ENCODE results near the gene TMEM119. TPM values are rescaled to one million over a fixed set of nuclear protein-coding genes. Genes with fewer than 3 reads are reported as not detected.

Gene TMEM119
- total RNA-seq, 1 experiment from 2014 or later = not detected

DNA sequence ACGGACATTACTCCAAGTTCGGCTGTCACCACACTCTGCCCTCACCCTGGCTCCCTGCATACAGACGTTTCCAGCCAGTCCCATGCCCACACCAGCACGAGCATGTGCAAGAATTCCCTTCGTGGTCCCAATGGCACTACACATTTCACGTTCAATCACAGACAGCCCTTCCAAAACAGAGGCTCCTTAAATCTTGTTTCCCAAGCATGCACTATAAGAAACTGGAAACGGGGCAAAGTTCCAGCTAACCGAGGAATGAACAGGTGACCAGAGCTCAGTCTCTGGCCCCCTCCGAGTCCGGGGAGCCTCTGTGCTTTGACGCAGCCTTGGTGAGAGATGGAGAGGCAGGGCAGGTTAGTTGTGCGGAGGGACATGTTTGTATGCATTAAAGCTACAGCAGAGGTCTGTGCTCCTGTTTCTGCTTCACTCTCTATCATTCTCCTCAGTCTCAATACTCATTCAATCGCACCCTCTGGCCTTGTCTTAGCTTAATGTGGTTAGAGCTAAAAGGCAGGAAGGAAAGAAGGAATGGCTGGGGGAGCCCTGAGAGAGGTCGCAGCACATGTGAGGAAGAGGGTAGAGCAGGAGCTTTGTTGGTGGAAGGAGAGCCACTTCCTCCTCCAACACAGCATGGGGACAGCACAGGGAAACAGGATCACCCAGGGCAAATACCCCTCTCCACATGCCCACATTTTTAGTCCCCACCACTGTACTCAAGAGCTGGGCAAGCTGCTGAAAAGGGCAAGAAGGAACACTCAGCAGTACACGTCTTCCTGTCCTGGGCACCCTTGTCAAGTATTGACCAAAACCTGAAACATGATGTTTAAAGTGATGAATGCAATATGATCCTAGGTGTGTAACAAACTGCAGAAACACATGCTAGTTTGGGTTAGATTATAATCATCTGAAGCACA lies 48.1 kb upstream of the TMEM119 start:
- Mint-ChIP-seq H3K4me3 (ENCODE audit: unreplicated experiment) (no peak overlapping the region), H3K9me3 (ENCODE audit: unreplicated experiment) (no peaks in the 10 kb centered on the region), H3K4me1 (ENCODE audit: low read depth, unreplicated experiment) (peaks cover 7% of the 10 kb centered on the region), H3K36me3 (ENCODE audit: insufficient read depth, unreplicated experiment) (peaks cover 80% of the 10 kb centered on the region), H3K27ac (ENCODE audit: unreplicated experiment) (no peak overlapping the region), H3K27me3 (ENCODE audit: insufficient read depth, unreplicated experiment) (no peaks in the 10 kb centered on the region)
- TF ChIP-seq, protein P1, sequence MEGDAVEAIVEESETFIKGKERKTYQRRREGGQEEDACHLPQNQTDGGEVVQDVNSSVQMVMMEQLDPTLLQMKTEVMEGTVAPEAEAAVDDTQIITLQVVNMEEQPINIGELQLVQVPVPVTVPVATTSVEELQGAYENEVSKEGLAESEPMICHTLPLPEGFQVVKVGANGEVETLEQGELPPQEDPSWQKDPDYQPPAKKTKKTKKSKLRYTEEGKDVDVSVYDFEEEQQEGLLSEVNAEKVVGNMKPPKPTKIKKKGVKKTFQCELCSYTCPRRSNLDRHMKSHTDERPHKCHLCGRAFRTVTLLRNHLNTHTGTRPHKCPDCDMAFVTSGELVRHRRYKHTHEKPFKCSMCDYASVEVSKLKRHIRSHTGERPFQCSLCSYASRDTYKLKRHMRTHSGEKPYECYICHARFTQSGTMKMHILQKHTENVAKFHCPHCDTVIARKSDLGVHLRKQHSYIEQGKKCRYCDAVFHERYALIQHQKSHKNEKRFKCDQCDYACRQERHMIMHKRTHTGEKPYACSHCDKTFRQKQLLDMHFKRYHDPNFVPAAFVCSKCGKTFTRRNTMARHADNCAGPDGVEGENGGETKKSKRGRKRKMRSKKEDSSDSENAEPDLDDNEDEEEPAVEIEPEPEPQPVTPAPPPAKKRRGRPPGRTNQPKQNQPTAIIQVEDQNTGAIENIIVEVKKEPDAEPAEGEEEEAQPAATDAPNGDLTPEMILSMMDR (IDR thresholded peaks at IDR 0.05; ENCODE audit: insufficient read depth in 1 of 2, low read depth in 1 of 2, low read length in 1 of 2, severe bottlenecking in 1 of 2, unreplicated experiment in 1 of 2) = no peak
- intact Hi-C loops (cut with micrococcal nuclease; ENCODE audit: unreplicated experiment) = no loop called here
- DNase-seq = no peak
- ChIA-PET POLR2A (interaction anchor here (0.6 kb wide), 1 partner anchor 441 kb away, joined by 4 read pairs; no protein-coding TSS in a partner anchor), CTCF (interaction anchor here (1.4 kb wide), 1 partner anchor 73 kb away, joined by 3 read pairs; no protein-coding TSS in a partner anchor)
- no peaks in the 10 kb centered on the region for H3K27me3 ChIP-seq (replicated peaks; ENCODE audit: control insufficient read depth, insufficient read depth, low read length)
- peaks cover 1% of the 10 kb centered on the region; the same call in 1 of the 2 replicates for H3K36me3 ChIP-seq (ENCODE audit: control insufficient read depth, insufficient read depth, low read length)
- no peak overlapping the region for H3K4me3 ChIP-seq (ENCODE audit: low read depth, low read length)
- H3K9me3 ChIP-seq = no peaks in the 10 kb centered on the region
- no peaks in the 10 kb centered on the region for H3K4me1 ChIP-seq
- no TSS peak for BruUV-seq (replicated peaks)

- no peaks in the 10 kb centered on the region for H3K27me3 ChIP-seq (replicated peaks; ENCODE audit: control insufficient read depth, insufficient read depth, low read length)
- Mint-ChIP-seq H3K27ac (ENCODE audit: unreplicated experiment) (no peak overlapping the region), H3K36me3 (ENCODE audit: insufficient read depth, unreplicated experiment) (peaks cover 81% of the 10 kb centered on the region), H3K4me1 (ENCODE audit: low read depth, unreplicated experiment) (peaks cover 7% of the 10 kb centered on the region), H3K4me3 (ENCODE audit: unreplicated experiment) (no peak overlapping the region), H3K9me3 (ENCODE audit: unreplicated experiment) (no peaks in the 10 kb centered on the region), H3K27me3 (ENCODE audit: insufficient read depth, unreplicated experiment) (no peaks in the 10 kb centered on the region)
- H3K4me1 ChIP-seq = no peaks in the 10 kb centered on the region
- TF ChIP-seq, protein P1 (IDR thresholded peaks at IDR 0.05; ENCODE audit: insufficient read depth in 1 of 2, low read depth in 1 of 2, low read length in 1 of 2, severe bottlenecking in 1 of 2, unreplicated experiment in 1 of 2) = no peak
- BruUV-seq (replicated peaks) = no TSS peak
- no peak overlapping the region for H3K4me3 ChIP-seq (ENCODE audit: low read depth, low read length)
- CTCF ChIA-PET = no interaction called here
- H3K9me3 ChIP-seq = no peaks in the 10 kb centered on the region
- no peak for DNase-seq
- intact Hi-C loops (cut with micrococcal nuclease; ENCODE audit: unreplicated experiment) = no loop called here
- POLR2A ChIA-PET = interaction anchor here (0.6 kb wide), 1 partner anchor 207 kb away, joined by 3 read pairs; no protein-coding TSS in a partner anchor
- peaks cover 1% of the 10 kb centered on the region; the same call in 1 of the 2 replicates for H3K36me3 ChIP-seq (ENCODE audit: control insufficient read depth, insufficient read depth, low read length)
Observed at GRCh38 chr12:108644811-108645120, 46.9 kb upstream of the TMEM119 start.

DNA sequence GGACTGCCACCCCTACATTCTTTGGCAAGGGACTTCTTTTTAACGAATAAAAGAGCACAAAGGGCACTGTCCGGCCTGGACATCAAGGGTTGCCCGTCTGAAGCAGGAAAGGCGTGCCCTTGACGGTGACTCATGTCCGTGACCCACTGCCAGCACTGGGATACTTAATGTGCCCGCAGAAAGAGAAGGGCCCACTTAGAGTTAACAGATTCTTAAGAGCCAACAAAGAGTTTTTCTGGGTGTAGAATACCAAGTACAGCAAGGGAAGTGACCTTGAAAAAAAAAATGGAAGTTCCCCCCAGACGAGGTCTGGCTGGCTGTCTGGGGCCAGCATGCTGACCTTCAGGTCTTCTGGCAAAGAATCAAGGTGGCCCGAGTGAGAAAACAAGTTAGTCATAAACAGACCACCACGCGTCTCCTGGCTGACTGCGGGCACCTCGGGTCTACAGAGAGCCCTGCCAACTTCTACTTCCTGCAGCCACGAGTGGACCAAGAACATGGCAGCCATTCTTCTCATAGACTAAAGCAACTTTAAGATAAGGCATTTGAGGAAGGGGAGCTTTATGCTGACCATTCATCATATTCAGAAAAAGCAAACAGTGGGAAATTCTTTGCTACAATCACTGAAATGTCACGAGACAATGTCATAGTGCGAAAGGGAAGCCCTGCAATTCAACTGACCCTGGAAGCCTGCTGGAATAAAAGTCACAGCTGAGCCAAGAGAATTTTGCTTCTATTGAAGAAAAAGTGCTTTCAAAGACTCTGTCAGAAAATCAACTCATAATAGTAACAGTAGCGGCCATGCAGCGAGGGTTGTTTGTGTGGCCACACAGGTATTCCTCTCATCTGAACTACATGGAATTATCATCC lies 46.3 kb upstream of the TMEM119 start:
- CTCF ChIA-PET = no interaction called here
- intact Hi-C loops (cut with micrococcal nuclease; ENCODE audit: unreplicated experiment) = no loop called here
- no peaks in the 10 kb centered on the region for H3K4me1 ChIP-seq
- H3K27me3 Mint-ChIP-seq (ENCODE audit: insufficient read depth, unreplicated experiment) = no peaks in the 10 kb centered on the region
- no peak for DNase-seq
- H3K4me3 Mint-ChIP-seq (ENCODE audit: unreplicated experiment) = no peak overlapping the region
- H3K27ac Mint-ChIP-seq (ENCODE audit: unreplicated experiment) = no peak overlapping the region
- H3K27me3 ChIP-seq (replicated peaks; ENCODE audit: control insufficient read depth, insufficient read depth, low read length) = no peaks in the 10 kb centered on the region
- H3K9me3 ChIP-seq = no peaks in the 10 kb centered on the region
- TF ChIP-seq, protein P1 (IDR thresholded peaks at IDR 0.05; ENCODE audit: insufficient read depth in 1 of 2, low read depth in 1 of 2, low read length in 1 of 2, severe bottlenecking in 1 of 2, unreplicated experiment in 1 of 2) = no peak
- peaks cover 1% of the 10 kb centered on the region; the same call in 1 of the 2 replicates for H3K36me3 ChIP-seq (ENCODE audit: control insufficient read depth, insufficient read depth, low read length)
- peaks cover 7% of the 10 kb centered on the region for H3K4me1 Mint-ChIP-seq (ENCODE audit: low read depth, unreplicated experiment)
- peaks cover 78% of the 10 kb centered on the region for H3K36me3 Mint-ChIP-seq (ENCODE audit: insufficient read depth, unreplicated experiment)
- H3K4me3 ChIP-seq (ENCODE audit: low read depth, low read length) = no peak overlapping the region
- H3K9me3 Mint-ChIP-seq (ENCODE audit: unreplicated experiment) = no peaks in the 10 kb centered on the region
- POLR2A ChIA-PET = interaction anchor here (0.6 kb wide), 1 partner anchor 207 kb away, joined by 3 read pairs; no protein-coding TSS in a partner anchor
- no TSS peak for BruUV-seq (replicated peaks)
